Activated T-helper 17 cell treated with anti-CD3 and anti-CD28 coated beads, Interleukin-2, amount 50 U/mL, for 72 hours (primary cell): Measurements from ENCODE around the gene COL4A6. TPM values are rescaled to one million over a fixed set of nuclear protein-coding genes. Genes with fewer than 3 reads are reported as not detected.

Experiments
- ATAC-seq: fragments of 150-1000 bp; cut with Tn5 transposase; replicated peaks from 2 replicates; pipeline ENCODE4 v1.10.0; 2021; ENCODE audit warnings: mild to moderate bottlenecking, moderate library complexity
- H3K27ac Mint-ChIP-seq: one replicate; pipeline ENCODE4 v1.8.0; 2022; ENCODE audit warnings: mixed read lengths
- H3K27me3 Mint-ChIP-seq: one replicate; pipeline ENCODE4 v1.8.0; 2022; ENCODE audit warnings: mixed read lengths
- H3K36me3 Mint-ChIP-seq: one replicate; pipeline ENCODE4 v1.8.0; 2022; ENCODE audit warnings: low read depth, mild to moderate bottlenecking, mixed read lengths
- H3K4me1 Mint-ChIP-seq: one replicate; pipeline ENCODE4 v1.8.0; 2022; ENCODE audit warnings: mixed read lengths
- H3K4me3 Mint-ChIP-seq: one replicate; pipeline ENCODE4 v1.8.0; 2022; ENCODE audit warnings: mild to moderate bottlenecking, mixed read lengths
- H3K9me3 Mint-ChIP-seq: one replicate; pipeline ENCODE4 v1.8.0; 2022; ENCODE audit warnings: mixed read lengths
- total RNA-seq, 2 donors: library from RNA; stranded (reverse); gene quantifications; one replicate each; pipeline ENCODE4 v1.2.3, GENCODE V29; 2022

The COL4A6 gene
- total RNA-seq, 2 donors from 2014 or later: not detected

DNA sequence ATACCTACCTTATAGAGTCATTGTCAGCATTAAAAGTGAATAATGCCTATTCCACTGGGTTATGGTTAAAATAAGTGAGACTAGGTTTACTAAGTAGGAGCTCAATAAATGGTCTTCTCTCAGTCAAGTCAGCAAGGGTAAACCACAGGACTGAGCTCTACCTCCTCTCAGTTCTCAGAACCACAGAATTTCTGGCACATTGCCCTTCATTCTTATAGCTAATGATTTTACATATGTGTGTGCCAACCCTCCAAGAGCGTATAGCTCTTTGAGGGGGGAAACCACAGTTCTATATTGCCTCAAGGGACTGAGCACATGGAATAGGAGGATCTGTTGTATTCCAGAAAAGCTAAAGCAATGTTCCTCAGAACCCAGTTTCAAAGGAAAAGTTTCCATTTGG lies 221.8 kb downstream of the COL4A6 start:
- Mint-ChIP-seq H3K36me3 (no peaks in the 10 kb centered on the region), H3K9me3 (no peaks in the 10 kb centered on the region), H3K27me3 (no peaks in the 10 kb centered on the region), H3K4me1 (no peaks in the 10 kb centered on the region), H3K4me3 (no peak overlapping the region), H3K27ac (no peak overlapping the region)
- no peak for ATAC-seq

DNA sequence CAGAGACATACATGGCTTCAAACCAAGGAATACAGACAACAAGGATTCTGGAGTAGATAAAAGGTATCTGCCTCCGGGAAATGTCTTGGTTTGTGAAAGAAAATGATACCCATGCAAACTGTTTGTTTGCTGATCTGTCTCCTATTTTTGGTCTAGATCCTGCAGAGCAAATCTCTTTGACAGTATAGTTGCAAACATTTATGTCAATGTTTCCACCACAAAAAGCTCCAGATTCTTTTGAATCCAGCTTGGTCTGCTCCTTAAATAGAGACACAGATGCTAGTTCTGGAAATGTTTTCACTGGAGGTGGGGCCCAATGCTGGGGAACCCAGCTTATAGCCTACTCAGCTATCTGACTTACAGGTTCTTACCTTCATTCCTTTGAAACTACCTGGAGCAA lies 226.9 kb downstream of the COL4A6 start:
- Mint-ChIP-seq H3K9me3 (no peaks in the 10 kb centered on the region), H3K4me3 (no peak overlapping the region), H3K4me1 (no peaks in the 10 kb centered on the region), H3K27ac (no peak overlapping the region), H3K36me3 (no peaks in the 10 kb centered on the region), H3K27me3 (no peaks in the 10 kb centered on the region)
- ATAC-seq: no peak

DNA sequence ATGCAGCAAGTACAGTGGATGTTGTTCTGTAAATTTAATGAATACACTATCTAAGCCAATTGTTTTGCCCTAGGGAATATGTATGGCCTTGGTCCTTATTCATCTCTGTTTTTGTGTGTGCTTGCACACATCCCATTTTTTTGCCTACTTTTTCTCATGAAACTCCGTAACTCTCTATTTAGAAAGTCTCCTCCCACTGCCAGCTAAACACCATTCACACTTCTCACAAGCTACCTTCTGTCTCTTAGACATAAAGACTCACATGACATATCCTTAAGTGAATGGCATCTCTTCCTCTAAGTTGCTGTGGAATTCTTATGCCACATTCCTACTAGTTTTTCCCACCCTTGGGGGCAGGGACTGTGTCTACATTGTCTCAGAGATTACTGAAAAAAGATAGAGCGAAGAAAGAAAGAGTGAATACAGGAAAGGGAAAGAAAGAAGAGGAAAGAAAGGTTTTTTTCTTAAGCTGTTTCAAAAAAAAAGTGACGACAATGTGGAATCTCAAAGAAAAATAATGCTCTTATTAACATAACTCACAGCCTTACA lies 229.1 kb downstream of the COL4A6 start:
- H3K36me3 Mint-ChIP-seq: no peaks in the 10 kb centered on the region
- H3K4me1 Mint-ChIP-seq: no peaks in the 10 kb centered on the region
- H3K4me3 Mint-ChIP-seq: no peak overlapping the region
- no peaks in the 10 kb centered on the region for H3K9me3 Mint-ChIP-seq
- H3K27me3 Mint-ChIP-seq: peaks cover 3% of the 10 kb centered on the region
- no peak overlapping the region for H3K27ac Mint-ChIP-seq
- no peak for ATAC-seq

DNA sequence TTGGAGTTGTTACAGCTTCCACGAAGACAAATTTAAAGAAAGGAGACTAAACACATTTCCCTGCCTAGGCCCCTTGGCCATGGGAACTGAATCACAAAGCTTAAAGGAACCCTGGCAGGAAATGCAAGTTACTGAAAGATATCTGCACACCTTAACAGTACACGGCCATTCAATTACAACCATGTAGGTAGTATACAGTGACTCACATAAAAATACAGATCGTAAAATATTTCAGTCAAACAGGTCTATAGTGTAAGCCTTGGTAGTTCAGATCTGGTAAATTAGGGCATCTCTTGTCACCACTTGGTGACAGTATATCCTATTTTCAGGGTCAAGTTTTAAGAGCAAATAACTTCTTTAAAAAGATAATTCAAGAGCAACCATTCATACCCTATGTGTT lies 234.7 kb downstream of the COL4A6 start:
- Mint-ChIP-seq H3K9me3 (no peaks in the 10 kb centered on the region), H3K27me3 (peaks cover 3% of the 10 kb centered on the region), H3K27ac (no peak overlapping the region), H3K36me3 (no peaks in the 10 kb centered on the region), H3K4me1 (no peaks in the 10 kb centered on the region), H3K4me3 (no peak overlapping the region)
- ATAC-seq: no peak

DNA sequence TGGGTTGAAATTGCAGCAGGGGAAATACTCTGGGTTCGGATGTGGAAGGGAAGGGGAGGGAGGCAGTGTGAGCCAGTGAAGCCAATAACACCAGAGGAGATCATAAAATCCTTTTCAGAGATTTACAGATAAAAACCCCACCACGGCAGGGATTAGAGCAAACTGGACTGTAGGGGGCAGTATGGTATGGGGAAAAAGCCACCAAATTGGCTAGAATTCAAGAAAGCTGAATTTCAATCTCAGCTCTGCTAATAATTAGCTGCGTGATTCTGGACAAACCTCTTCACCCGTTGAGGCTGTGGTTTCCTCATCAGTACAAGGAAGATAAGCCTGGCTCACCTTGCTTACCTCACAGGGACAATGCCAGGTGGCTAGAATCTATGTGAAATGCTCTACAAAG lies 238.5 kb downstream of the COL4A6 start:
- no peak overlapping the region for H3K4me3 Mint-ChIP-seq
- no peaks in the 10 kb centered on the region for H3K4me1 Mint-ChIP-seq
- H3K36me3 Mint-ChIP-seq: no peaks in the 10 kb centered on the region
- no peaks in the 10 kb centered on the region for H3K9me3 Mint-ChIP-seq
- H3K27ac Mint-ChIP-seq: no peak overlapping the region
- no peak for ATAC-seq
- peaks cover 2% of the 10 kb centered on the region for H3K27me3 Mint-ChIP-seq

DNA sequence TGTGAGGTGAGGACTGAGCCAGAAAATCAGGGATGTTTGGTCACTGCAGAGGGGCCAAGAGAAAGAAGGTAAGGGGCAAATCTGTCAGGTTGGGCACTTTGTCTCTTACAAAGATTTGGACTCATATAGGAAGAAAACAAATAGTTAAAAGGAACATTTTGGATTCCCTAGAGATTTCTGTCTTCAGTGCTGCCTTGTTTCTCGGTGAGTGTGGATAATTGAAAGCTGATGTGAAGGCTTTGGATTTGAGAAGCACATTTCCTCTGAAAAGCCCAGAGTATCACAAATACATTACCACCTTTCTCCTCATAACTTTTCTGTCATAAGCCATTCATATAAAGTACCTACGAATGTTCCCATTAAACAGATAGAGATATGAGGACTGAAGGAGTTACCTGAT lies 239.2 kb downstream of the COL4A6 start:
- H3K27ac Mint-ChIP-seq: no peak overlapping the region
- H3K4me3 Mint-ChIP-seq: no peak overlapping the region
- no peak for ATAC-seq
- H3K36me3 Mint-ChIP-seq: no peaks in the 10 kb centered on the region
- no peaks in the 10 kb centered on the region for H3K4me1 Mint-ChIP-seq
- no peaks in the 10 kb centered on the region for H3K9me3 Mint-ChIP-seq
- no peaks in the 10 kb centered on the region for H3K27me3 Mint-ChIP-seq

DNA sequence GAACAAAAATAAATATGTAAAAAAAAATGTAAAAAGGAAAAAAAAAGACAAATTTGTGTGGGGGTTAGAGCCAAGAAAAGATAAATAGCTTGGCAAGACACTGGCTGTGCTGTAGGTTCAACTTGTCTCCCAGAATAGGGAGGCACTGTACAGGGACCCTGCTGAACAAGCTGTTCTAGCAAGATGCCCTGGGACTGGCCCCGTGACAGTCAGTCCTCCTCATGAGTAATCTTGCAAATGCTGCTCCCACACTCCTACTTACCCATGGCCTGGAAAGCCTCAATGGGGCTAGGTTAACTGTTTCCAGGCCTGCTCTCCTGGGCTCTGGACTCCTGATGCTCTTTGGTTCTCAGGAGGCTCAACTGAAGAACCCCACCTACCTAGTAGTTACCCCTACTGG lies 239.8 kb downstream of the COL4A6 start:
- no peak for ATAC-seq
- no peaks in the 10 kb centered on the region for H3K27me3 Mint-ChIP-seq
- H3K4me3 Mint-ChIP-seq: no peak overlapping the region
- no peaks in the 10 kb centered on the region for H3K36me3 Mint-ChIP-seq
- no peak overlapping the region for H3K27ac Mint-ChIP-seq
- H3K4me1 Mint-ChIP-seq: no peaks in the 10 kb centered on the region
- no peaks in the 10 kb centered on the region for H3K9me3 Mint-ChIP-seq

DNA sequence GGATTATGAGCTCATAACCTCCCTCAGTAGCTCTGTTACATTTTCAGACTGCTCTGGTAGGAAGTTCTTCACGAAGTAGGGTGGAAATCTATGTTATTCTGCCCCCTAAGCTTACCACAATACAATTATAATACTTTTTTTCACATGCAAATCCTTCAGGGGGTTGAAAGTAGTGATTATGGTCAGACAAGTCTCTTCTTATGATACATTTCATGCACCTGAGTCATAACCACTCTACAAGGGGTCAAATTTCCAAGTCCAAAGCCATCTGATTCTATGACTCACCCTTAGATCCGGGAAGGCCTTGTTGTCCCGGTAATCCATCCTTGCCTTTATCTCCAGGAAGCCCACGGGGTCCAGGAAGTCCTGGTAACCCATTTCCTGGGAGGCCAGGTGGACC lies 251.4 kb downstream of the COL4A6 start:
- no peak overlapping the region for H3K27ac Mint-ChIP-seq
- H3K4me1 Mint-ChIP-seq: no peaks in the 10 kb centered on the region
- no peaks in the 10 kb centered on the region for H3K27me3 Mint-ChIP-seq
- no peaks in the 10 kb centered on the region for H3K36me3 Mint-ChIP-seq
- no peak overlapping the region for H3K4me3 Mint-ChIP-seq
- H3K9me3 Mint-ChIP-seq: no peaks in the 10 kb centered on the region
- ATAC-seq: no peak

DNA sequence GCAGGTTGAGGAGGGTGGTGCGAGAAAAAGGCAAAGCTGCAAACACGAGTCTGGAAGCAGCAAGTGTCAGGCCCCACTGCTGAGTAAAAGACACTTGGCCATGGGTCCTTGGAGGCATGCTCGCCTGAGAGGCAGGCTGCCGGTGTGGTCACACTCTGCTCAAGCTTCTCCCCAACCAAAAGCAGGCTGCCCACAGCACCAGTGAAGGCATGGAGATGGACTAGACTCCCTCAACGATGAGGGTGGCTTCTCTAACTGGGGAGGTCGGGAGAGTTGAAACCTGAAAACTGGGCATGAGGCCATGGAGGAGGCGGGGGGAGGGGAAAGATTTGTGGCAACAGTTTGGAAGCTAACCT lies 260.1 kb downstream of the COL4A6 start:
- no peaks in the 10 kb centered on the region for H3K9me3 Mint-ChIP-seq
- no peak overlapping the region for H3K4me3 Mint-ChIP-seq
- ATAC-seq: no peak
- no peaks in the 10 kb centered on the region for H3K4me1 Mint-ChIP-seq
- no peaks in the 10 kb centered on the region for H3K27me3 Mint-ChIP-seq
- no peaks in the 10 kb centered on the region for H3K36me3 Mint-ChIP-seq
- H3K27ac Mint-ChIP-seq: no peak overlapping the region

DNA sequence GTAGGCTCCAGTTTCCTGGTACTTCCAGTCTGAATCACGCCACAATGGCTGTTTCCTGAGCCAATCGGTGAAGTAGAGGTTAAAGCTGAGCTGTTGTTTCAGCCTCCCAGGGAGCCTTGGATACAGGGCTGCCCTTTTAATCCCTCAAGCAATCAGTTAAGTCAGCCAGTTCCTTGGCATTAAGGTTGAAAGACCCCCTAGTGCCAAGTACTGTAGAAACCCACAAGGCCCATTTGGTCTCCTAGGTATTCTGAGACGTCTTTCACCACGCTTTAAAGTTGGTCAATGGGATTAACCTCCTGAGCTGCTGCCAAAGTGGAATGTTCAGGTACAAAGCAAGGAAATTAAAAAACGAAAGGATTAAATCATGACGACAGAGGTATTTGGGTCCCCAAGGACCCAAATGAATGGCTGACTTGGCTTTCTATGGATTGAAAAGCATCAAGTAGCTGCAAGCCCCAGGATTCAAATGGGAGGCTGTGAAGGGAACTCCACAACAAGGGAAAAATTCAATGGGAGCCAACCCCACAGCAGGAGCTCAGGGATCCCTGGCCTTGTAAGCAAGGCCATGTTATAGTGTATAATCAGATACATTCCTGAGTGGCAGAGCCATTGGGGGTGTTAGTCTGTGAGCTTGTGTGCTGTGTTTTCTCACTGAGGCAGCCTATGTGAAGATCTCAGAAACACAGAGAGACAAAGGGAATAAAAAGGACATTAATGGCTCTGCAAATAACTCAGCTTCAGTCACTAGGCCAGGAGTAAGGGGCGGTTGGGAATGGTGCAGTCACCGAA lies 260.7 kb downstream of the COL4A6 start:
- no peaks in the 10 kb centered on the region for H3K27me3 Mint-ChIP-seq
- no peak overlapping the region for H3K4me3 Mint-ChIP-seq
- H3K9me3 Mint-ChIP-seq: no peaks in the 10 kb centered on the region
- H3K4me1 Mint-ChIP-seq: no peaks in the 10 kb centered on the region
- no peaks in the 10 kb centered on the region for H3K36me3 Mint-ChIP-seq
- H3K27ac Mint-ChIP-seq: no peak overlapping the region
- no peak for ATAC-seq

DNA sequence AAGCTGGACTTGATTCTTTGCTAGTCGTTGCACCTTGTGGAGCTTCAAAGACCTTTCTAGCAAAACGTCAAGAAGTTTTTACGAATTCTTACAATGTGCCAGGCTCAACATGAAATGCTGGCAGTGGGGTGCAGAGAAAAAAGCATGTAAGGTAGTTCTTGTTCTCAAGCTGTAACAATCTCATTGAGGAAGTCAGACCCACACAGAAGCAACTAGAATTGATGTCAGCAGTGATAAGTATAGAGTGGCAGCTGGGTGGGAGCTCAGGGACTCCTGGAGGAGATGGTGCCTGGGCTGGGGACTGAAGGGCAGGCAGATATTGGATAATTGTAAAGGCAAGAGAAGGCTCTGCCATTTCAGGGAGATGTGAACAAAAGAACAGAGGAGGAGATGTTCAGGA lies 264.3 kb downstream of the COL4A6 start:
- H3K4me3 Mint-ChIP-seq: no peak overlapping the region
- H3K9me3 Mint-ChIP-seq: no peaks in the 10 kb centered on the region
- H3K4me1 Mint-ChIP-seq: no peaks in the 10 kb centered on the region
- no peaks in the 10 kb centered on the region for H3K27me3 Mint-ChIP-seq
- no peak for ATAC-seq
- no peaks in the 10 kb centered on the region for H3K36me3 Mint-ChIP-seq
- H3K27ac Mint-ChIP-seq: no peak overlapping the region

DNA sequence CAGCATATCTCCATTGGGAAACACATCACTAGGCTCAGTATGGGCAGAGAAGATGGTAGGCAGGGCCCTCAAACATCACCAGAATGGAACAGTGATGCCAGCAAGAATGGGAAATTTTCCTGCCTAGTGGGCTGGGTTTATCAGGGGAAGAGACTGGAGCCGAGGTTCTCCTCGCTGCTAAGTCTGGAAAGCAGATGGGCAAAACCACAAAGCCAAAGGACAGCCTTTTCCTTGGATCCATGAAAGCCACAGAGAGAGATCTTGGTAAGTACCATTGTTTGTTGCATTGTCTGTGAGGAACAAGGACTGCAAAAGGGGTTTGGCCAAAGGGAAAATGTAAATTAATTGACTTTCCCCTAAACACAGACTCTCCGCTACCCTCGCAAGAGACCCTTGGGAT lies 266.6 kb downstream of the COL4A6 start:
- Mint-ChIP-seq H3K36me3 (no peaks in the 10 kb centered on the region), H3K27me3 (no peaks in the 10 kb centered on the region), H3K4me3 (no peak overlapping the region), H3K9me3 (no peaks in the 10 kb centered on the region), H3K4me1 (no peaks in the 10 kb centered on the region), H3K27ac (no peak overlapping the region)
- ATAC-seq: no peak

DNA sequence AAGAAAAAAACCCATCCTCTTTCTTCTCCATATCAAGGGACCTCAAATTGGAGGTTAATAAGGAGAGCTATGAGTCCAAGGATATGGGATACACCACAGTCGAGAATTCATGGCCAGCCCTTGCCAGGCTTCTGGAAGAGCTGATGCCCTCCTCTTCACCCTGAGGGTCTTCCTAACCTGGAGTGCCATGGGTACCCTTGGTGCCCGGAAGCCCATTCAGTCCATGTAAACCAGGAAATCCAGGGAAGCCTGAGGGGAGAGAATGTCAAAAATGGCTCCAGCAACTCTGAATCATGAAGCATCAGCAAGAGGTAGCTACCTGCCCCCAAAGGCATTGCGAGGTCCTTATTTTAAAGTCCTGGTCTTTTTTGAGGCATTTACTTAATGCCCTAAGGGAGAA lies 268.5 kb downstream of the COL4A6 start:
- ATAC-seq: no peak
- Mint-ChIP-seq H3K36me3 (no peaks in the 10 kb centered on the region), H3K27ac (no peak overlapping the region), H3K27me3 (no peaks in the 10 kb centered on the region), H3K4me1 (no peaks in the 10 kb centered on the region), H3K4me3 (no peak overlapping the region), H3K9me3 (no peaks in the 10 kb centered on the region)

DNA sequence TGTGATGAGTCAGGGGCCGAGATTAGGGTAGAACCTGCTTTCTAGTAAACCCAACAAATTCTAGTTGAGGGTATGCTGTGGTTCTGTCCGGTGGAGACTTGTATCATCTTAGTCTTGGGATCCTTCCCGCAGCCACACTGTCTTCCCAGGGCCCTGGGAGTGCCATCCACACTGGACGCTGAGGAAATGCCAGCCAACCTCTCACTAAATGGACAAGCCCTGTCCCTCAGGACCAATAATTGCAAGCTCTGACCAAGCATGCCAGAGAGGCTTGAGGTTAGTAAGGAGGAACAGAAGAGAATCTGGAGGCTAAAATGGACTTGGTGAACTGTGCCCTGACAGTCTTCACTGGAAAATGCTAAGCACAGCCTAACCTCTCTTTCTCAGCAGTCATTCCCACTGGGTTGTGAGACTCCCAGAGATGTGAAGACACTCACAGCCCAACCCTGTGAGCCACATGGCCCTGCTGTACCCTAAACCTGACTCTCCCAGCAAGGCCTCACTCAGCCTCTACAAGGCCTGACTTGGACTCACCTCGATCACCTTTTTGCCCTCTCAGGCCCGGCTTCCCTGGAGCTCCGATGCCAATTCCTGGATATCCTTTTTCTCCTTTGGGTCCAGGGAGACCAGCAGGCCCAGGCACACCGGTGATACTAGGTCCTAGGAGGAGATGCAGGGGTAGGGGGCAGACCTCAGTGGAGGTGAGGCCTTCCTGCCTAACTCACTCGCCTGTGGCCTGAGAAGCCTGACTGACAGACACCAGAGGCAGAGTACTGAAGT lies 269.1 kb downstream of the COL4A6 start:
- Mint-ChIP-seq H3K4me1 (no peaks in the 10 kb centered on the region), H3K9me3 (no peaks in the 10 kb centered on the region), H3K27ac (no peak overlapping the region), H3K4me3 (no peak overlapping the region), H3K27me3 (no peaks in the 10 kb centered on the region), H3K36me3 (no peaks in the 10 kb centered on the region)
- no peak for ATAC-seq

DNA sequence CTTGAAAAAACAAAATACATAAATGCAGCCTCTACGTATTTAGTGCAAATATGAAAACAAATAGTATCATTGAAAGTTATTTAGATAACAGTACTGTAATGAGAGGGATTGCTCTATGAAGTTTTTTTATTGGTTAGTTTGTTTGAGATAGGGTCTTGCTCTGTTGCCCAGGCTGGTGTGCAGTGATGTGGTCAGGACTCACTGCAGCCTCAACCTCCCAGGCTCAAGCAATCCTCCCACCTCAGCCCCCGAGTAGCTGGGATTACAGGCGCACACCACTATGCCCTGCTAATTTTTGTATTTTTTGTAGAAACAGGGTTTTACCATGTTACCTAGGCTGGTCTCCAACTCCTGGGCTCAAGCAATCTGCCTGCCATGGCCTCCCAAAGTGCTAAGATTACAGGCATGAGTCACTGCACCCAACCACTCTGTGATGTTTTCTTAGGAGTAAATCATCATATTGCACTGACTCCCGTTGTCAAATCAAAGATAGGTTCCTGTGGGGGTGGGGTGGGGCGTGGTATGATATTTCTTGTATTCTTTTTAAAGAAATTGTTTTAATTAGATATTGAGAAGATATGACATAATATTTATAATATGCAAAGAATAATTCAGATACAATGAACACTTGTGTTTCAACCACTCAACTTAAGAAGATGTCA lies 270.9 kb downstream of the COL4A6 start:
- Mint-ChIP-seq H3K27me3 (no peaks in the 10 kb centered on the region), H3K36me3 (no peaks in the 10 kb centered on the region), H3K4me3 (no peak overlapping the region), H3K9me3 (no peaks in the 10 kb centered on the region), H3K4me1 (no peaks in the 10 kb centered on the region), H3K27ac (no peak overlapping the region)
- ATAC-seq: no peak
